OCI-LY1 (cell line): ENCODE results near the gene TNFRSF12A.

Experiments
- H2AFZ ChIP-seq: fragments of 200-600 bp; sonication (generic), shearing (Covaris generic); 2 replicates; pipeline ENCODE4 v1.6.0; 2014; ENCODE audit warnings: antibody characterized with exemption, mild to moderate bottlenecking, low read length
- H3F3A ChIP-seq: fragments of 200-600 bp; sonication (generic), shearing (Covaris generic); 2 replicates; pipeline ENCODE4 v1.6.0; 2014; ENCODE audit warnings: mild to moderate bottlenecking, antibody characterized with exemption, low read length, moderate library complexity; ENCODE audit not compliant: insufficient read depth
- H3K27ac ChIP-seq: fragments of 200-600 bp; sonication (generic); 2 replicates; pipeline ENCODE4 v1.5.1; 2014; ENCODE audit warnings: low read length, mixed run types, mild to moderate bottlenecking, low read depth; ENCODE audit not compliant: poor library complexity, severe bottlenecking
- H3K27me3 ChIP-seq: fragments of 200-600 bp; sonication (generic); 2 replicates; pipeline ENCODE4 v1.6.0; 2014; ENCODE audit warnings: antibody characterized with exemption, mild to moderate bottlenecking, low read length, moderate library complexity; ENCODE audit not compliant: insufficient read depth
- H3K36me3 ChIP-seq: fragments of 200-600 bp; sonication (generic); 2 replicates; pipeline ENCODE4 v1.6.1; 2014; ENCODE audit warnings: mild to moderate bottlenecking, antibody characterized with exemption, low read length, moderate library complexity, mixed read lengths; ENCODE audit not compliant: insufficient read depth
- H3K4me1 ChIP-seq: fragments of 200-600 bp; sonication (generic); 2 replicates; pipeline ENCODE4 v1.5.1; 2014; ENCODE audit warnings: mild to moderate bottlenecking, low read length, moderate library complexity; ENCODE audit not compliant: insufficient read depth, severe bottlenecking
- H3K4me2 ChIP-seq: fragments of 200-600 bp; sonication (generic), shearing (Covaris generic); 2 replicates; pipeline ENCODE4 v1.6.1; 2014; ENCODE audit warnings: low read length
- H3K4me3 ChIP-seq: fragments of 200-600 bp; sonication (generic); 2 replicates; pipeline ENCODE4 v1.5.1; 2014; ENCODE audit warnings: low read length, low read depth, mild to moderate bottlenecking, mixed read lengths; ENCODE audit not compliant: poor library complexity, severe bottlenecking
- H3K79me2 ChIP-seq: fragments of 200-600 bp; shearing (Covaris generic); 2 replicates; pipeline ENCODE4 v1.6.1; 2016; ENCODE audit warnings: mixed run types, low read length, mixed read lengths; ENCODE audit not compliant: insufficient read depth
- H3K9ac ChIP-seq: fragments of 200-600 bp; sonication (generic), shearing (Covaris generic); 2 replicates; pipeline ENCODE4 v1.6.1; 2014; ENCODE audit warnings: mild to moderate bottlenecking, low read length, mixed read lengths
- H3K9me2 ChIP-seq: fragments of 200-600 bp; sonication (generic), shearing (Covaris generic); 2 replicates; pipeline ENCODE4 v1.6.1; 2014; ENCODE audit warnings: low read depth, mild to moderate bottlenecking, low read length, mixed read lengths
- H3K9me3 ChIP-seq: fragments of 200-600 bp; shearing (Covaris generic); 2 replicates; pipeline ENCODE4 v1.6.1; 2014; ENCODE audit warnings: low read length, mixed read lengths
- H4K20me1 ChIP-seq: fragments of 200-600 bp; sonication (generic), shearing (Covaris generic); 2 replicates; pipeline ENCODE4 v1.6.0; 2016; ENCODE audit warnings: mild to moderate bottlenecking, low read length; ENCODE audit not compliant: insufficient read depth
- EZH2 ChIP-seq: fragments of 200-600 bp; sonication (generic), shearing (Covaris generic); IDR thresholded peaks from 2 replicates; pipeline ENCODE4 v1.8.0; 2017; ENCODE audit warnings: borderline replicate concordance, mixed run types, mild to moderate bottlenecking, antibody characterized with exemption, low read length, moderate library complexity, mixed read lengths
- TF ChIP-seq, protein P1 (sequence below): fragments of 200-600 bp; sonication (generic), shearing (Covaris generic); IDR thresholded peaks from 2 replicates; pipeline ENCODE4 v1.5.1; 2017; ENCODE audit warnings: mild to moderate bottlenecking, antibody characterized with exemption, low read length, moderate library complexity, mixed read lengths

Gene TNFRSF12A

DNA sequence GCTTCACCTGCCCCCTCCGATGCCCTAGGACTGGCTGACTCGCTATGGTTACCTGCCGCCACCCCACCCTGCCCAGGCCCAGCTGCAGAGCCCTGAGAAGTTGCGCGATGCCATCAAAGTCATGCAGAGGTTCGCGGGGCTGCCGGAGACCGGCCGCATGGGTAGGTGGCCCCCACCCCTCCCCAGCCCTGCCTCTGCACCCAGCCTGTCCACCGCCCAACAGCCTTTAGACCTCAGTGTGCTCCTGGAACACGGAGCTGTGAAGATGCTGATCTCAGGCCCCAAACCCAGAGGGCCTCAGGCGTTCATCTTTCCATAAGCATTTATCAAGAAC is 27.2 kb downstream of the TNFRSF12A start:
- no peaks in the 10 kb centered on the region for H3K9me3 ChIP-seq
- no peaks in the 10 kb centered on the region for H3K9me2 ChIP-seq
- no peak overlapping the region for H3K4me2 ChIP-seq
- no peak overlapping the region for H3K27ac ChIP-seq
- H3K9ac ChIP-seq: no peak overlapping the region
- no peak overlapping the region for H2AFZ ChIP-seq
- no peaks in the 10 kb centered on the region for H3K27me3 ChIP-seq
- no peaks in the 10 kb centered on the region for H3K79me2 ChIP-seq
- H3K4me3 ChIP-seq: no peak overlapping the region
- H3F3A ChIP-seq: no peaks in the 10 kb centered on the region
- no peaks in the 10 kb centered on the region for H4K20me1 ChIP-seq
- peaks cover 4% of the 10 kb centered on the region for H3K4me1 ChIP-seq
- TF ChIP-seq, protein P1, sequence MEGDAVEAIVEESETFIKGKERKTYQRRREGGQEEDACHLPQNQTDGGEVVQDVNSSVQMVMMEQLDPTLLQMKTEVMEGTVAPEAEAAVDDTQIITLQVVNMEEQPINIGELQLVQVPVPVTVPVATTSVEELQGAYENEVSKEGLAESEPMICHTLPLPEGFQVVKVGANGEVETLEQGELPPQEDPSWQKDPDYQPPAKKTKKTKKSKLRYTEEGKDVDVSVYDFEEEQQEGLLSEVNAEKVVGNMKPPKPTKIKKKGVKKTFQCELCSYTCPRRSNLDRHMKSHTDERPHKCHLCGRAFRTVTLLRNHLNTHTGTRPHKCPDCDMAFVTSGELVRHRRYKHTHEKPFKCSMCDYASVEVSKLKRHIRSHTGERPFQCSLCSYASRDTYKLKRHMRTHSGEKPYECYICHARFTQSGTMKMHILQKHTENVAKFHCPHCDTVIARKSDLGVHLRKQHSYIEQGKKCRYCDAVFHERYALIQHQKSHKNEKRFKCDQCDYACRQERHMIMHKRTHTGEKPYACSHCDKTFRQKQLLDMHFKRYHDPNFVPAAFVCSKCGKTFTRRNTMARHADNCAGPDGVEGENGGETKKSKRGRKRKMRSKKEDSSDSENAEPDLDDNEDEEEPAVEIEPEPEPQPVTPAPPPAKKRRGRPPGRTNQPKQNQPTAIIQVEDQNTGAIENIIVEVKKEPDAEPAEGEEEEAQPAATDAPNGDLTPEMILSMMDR: no peak
- no peaks in the 10 kb centered on the region for H3K36me3 ChIP-seq

DNA sequence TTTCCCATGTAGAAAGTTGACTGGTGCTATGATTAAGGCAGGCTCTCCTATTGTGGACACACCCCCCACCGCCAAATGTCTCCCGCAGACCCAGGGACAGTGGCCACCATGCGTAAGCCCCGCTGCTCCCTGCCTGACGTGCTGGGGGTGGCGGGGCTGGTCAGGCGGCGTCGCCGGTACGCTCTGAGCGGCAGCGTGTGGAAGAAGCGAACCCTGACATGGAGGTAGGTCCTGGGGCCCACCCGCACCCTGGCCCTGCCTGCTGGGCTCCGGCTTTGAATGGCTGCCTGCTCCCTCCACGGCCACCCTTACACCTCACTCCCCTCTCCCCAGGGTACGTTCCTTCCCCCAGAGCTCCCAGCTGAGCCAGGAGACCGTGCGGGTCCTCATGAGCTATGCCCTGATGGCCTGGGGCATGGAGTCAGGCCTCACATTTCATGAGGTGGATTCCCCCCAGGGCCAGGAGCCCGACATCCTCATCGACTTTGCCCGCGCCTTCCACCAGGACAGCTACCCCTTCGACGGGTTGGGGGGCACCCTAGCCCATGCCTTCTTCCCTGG is 29.8 kb downstream of the TNFRSF12A start:
- TF ChIP-seq, protein P1: no peak
- no peak for TF ChIP-seq EZH2
- no peak overlapping the region for H3K9ac ChIP-seq
- no peak overlapping the region for H2AFZ ChIP-seq
- H3K9me3 ChIP-seq: no peaks in the 10 kb centered on the region
- no peak overlapping the region for H3K27ac ChIP-seq
- no peaks in the 10 kb centered on the region for H3K79me2 ChIP-seq
- H4K20me1 ChIP-seq: no peaks in the 10 kb centered on the region
- H3K36me3 ChIP-seq: no peaks in the 10 kb centered on the region
- no peak overlapping the region for H3K4me3 ChIP-seq
- peaks cover 6% of the 10 kb centered on the region for H3K4me1 ChIP-seq
- no peaks in the 10 kb centered on the region for H3K27me3 ChIP-seq
- no peaks in the 10 kb centered on the region for H3F3A ChIP-seq
- no peak overlapping the region for H3K4me2 ChIP-seq
- H3K9me2 ChIP-seq: no peaks in the 10 kb centered on the region

DNA sequence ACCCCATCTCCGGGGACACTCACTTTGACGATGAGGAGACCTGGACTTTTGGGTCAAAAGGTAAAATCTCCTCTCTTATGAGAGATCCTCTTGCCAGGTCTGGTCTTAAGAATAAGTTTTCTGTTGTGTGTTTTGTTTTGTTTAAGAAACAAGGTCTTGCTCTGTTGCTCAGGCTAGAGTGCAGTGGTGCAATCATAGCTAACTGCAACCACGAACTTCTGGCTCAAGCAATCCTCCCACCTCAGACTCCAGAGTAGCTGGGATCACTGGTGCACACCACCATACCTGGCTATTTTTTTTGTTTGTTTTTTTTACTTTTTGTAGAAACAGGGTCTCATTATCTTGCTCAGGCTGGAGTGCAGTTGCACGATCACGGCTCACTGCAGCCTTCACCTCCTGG is 30.3 kb downstream of the TNFRSF12A start:
- Histone ChIP-seq H3K9me3 (no peaks in the 10 kb centered on the region), H3K4me3 (no peak overlapping the region), H3K4me1 (peaks cover 11% of the 10 kb centered on the region), H3K79me2 (no peaks in the 10 kb centered on the region), H3K27ac (no peak overlapping the region), H3K4me2 (no peak overlapping the region), H3K36me3 (no peaks in the 10 kb centered on the region), H3F3A (no peaks in the 10 kb centered on the region), H3K9ac (no peak overlapping the region), H3K9me2 (no peaks in the 10 kb centered on the region), H2AFZ (no peak overlapping the region), H3K27me3 (no peaks in the 10 kb centered on the region), H4K20me1 (no peaks in the 10 kb centered on the region)
- no peak for TF ChIP-seq EZH2
- TF ChIP-seq, protein P1: no peak
